Immature natural killer cell (primary cell): ENCODE data around the gene GYG2. TPM values are rescaled to one million over a fixed set of nuclear protein-coding genes. Genes with fewer than 3 reads are reported as not detected.

Experiments
- polyA plus RNA-seq, 3 donors: library from polyadenylated mRNA; unstranded; fragments of 300-500 nt; fragmentation: Illumina TruSeq; gene quantifications; one replicate each; pipeline ENCODE4 v1.2.3, GENCODE V29; 2021

The GYG2 gene
- polyA plus RNA-seq, 3 donors from 2014 or later = not detected

Other genes with a start within 250 kb of the GYG2 start
- 100 to 1,000 TPM; 479 to 672 (median 543) TPM for gene CD99, start 137.6 kb upstream of the GYG2 start, polyA plus RNA-seq
- not detected for gene XG, start 76.9 kb upstream of the GYG2 start, polyA plus RNA-seq
- gene ARSD, start 100.4 kb downstream of the GYG2 start, polyA plus RNA-seq = 10 to 100 TPM in 2 of 3 donors, 1 to 10 TPM in 1; 7.1 to 16.0 (median 10.7) TPM
- gene ARSH, start 177.6 kb downstream of the GYG2 start, polyA plus RNA-seq = not detected
- not detected for gene ARSF, start 212.5 kb downstream of the GYG2 start, polyA plus RNA-seq